Measurements from ENCODE around the gene INTS13.

- TF ChIP-seq, protein P1, sequence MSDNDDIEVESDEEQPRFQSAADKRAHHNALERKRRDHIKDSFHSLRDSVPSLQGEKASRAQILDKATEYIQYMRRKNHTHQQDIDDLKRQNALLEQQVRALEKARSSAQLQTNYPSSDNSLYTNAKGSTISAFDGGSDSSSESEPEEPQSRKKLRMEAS (IDR thresholded peaks at IDR 0.05; ENCODE audit: low read depth): no peak
- TF ChIP-seq RAD21 (IDR thresholded peaks at IDR 0.05; ENCODE audit: low read length) (no peak), EP300 (IDR thresholded peaks at IDR 0.05; ENCODE audit: borderline replicate concordance in 1 of 2, low read depth in 1 of 2, low read length in 1 of 2) (no peak), CTCF (IDR thresholded peaks at IDR 0.05) (no peak), TAF1 (IDR thresholded peaks at IDR 0.05; ENCODE audit: borderline replicate concordance, low read depth, low read length) (no peak), TEAD4 (IDR thresholded peaks at IDR 0.05; ENCODE audit: borderline replicate concordance, insufficient read depth) (no peak), POLR2AphosphoS5 (IDR thresholded peaks at IDR 0.05; ENCODE audit: low read depth, low read length) (no peak), YY1 (IDR thresholded peaks at IDR 0.05; ENCODE audit: low read depth) (no peak), CHD2 (IDR thresholded peaks at IDR 0.05; ENCODE audit: low read length, partially characterized antibody) (no peak), RXRA (IDR thresholded peaks at IDR 0.05; ENCODE audit: borderline replicate concordance, low read depth) (no peak), IRF3 (IDR thresholded peaks at IDR 0.05; ENCODE audit: low read depth, low read length) (no peak)
- TF ChIP-seq, protein P2, sequence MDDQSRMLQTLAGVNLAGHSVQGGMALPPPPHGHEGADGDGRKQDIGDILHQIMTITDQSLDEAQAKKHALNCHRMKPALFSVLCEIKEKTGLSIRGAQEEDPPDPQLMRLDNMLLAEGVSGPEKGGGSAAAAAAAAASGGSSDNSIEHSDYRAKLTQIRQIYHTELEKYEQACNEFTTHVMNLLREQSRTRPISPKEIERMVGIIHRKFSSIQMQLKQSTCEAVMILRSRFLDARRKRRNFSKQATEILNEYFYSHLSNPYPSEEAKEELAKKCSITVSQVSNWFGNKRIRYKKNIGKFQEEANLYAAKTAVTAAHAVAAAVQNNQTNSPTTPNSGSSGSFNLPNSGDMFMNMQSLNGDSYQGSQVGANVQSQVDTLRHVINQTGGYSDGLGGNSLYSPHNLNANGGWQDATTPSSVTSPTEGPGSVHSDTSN (IDR thresholded peaks at IDR 0.05): no peak
- TF ChIP-seq, protein P3, sequence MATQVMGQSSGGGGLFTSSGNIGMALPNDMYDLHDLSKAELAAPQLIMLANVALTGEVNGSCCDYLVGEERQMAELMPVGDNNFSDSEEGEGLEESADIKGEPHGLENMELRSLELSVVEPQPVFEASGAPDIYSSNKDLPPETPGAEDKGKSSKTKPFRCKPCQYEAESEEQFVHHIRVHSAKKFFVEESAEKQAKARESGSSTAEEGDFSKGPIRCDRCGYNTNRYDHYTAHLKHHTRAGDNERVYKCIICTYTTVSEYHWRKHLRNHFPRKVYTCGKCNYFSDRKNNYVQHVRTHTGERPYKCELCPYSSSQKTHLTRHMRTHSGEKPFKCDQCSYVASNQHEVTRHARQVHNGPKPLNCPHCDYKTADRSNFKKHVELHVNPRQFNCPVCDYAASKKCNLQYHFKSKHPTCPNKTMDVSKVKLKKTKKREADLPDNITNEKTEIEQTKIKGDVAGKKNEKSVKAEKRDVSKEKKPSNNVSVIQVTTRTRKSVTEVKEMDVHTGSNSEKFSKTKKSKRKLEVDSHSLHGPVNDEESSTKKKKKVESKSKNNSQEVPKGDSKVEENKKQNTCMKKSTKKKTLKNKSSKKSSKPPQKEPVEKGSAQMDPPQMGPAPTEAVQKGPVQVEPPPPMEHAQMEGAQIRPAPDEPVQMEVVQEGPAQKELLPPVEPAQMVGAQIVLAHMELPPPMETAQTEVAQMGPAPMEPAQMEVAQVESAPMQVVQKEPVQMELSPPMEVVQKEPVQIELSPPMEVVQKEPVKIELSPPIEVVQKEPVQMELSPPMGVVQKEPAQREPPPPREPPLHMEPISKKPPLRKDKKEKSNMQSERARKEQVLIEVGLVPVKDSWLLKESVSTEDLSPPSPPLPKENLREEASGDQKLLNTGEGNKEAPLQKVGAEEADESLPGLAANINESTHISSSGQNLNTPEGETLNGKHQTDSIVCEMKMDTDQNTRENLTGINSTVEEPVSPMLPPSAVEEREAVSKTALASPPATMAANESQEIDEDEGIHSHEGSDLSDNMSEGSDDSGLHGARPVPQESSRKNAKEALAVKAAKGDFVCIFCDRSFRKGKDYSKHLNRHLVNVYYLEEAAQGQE (IDR thresholded peaks at IDR 0.05; ENCODE audit: low read depth, low read length): no peak
Observed at GRCh38 chr12:26941215-26941594, 3.4 kb upstream of the INTS13 start.

Measured in SK-N-SH (cell line).